Activated CD8-positive, alpha-beta memory T cell treated with anti-CD3 and anti-CD28 coated beads for 4 hours (primary cell): ENCODE data around the gene DECR2.

Experiments
- DNase-seq, 2 donors: peaks; one replicate each; pipeline ENCODE4 v3.0.0-alpha.2; 2020; ENCODE audit warnings: low read depth in 2 of 2

Gene DECR2

DNA sequence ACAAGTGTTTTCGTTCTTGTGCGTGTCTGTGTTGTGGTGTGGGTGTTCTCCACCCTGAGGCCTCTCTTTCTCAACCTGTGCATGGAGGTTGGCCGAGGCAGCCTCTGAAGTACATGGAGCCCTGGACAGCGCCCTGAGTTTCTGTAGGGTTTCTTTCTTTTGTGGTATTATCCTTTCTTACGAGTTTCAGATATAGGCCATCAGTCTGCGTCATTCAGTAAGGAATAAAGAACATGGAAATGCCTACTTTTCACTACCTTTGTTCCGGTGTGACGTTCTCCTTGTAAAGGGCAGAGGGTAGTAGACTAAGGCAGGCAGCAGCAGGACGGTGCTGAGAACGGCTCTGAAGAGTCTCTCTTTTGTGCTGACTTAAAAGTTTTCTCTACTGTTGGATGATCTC, 42.3 kb downstream of the DECR2 start:
- DNase-seq = no peak

DNA sequence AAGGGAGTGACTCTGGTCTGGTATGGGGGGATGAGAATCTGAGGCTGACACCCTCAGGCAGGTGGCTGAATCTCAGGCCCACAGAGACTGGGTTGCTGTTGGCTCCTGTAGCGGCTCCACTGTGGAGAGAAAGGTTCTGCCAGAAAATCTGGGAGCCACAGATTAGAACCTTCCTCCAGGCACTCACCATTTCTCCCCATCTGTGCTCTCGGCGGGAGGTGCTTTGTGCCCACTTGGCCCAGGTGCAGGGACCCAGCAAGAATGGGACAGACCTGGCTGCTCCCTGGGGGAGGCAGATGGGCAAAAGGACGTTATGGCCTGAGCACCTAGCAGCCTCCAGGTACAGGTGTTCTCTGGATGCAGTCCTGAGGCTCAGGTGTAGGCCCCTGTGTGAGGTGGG, 43.9 kb downstream of the DECR2 start:
- DNase-seq = no peak

DNA sequence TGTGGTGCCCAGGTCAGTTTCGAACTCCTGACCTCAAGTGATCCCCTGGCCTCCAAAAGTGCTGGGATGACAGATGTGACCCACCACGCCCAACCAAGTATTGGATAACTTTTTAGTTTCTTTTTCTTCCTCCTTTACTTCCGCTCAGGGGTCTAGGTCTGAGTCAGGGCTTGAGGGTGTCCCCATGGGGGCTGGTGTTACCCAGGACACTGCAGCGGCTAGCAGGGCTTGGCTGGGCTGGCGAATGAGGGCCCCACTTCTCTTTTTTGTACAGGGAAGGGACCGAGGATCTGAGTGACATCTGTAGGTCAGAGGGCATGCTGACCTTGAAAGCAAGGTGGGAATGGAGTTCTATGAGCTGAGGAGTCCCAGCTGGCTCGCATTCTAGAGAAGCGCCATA, 48.7 kb downstream of the DECR2 start:
- no peak for DNase-seq

DNA sequence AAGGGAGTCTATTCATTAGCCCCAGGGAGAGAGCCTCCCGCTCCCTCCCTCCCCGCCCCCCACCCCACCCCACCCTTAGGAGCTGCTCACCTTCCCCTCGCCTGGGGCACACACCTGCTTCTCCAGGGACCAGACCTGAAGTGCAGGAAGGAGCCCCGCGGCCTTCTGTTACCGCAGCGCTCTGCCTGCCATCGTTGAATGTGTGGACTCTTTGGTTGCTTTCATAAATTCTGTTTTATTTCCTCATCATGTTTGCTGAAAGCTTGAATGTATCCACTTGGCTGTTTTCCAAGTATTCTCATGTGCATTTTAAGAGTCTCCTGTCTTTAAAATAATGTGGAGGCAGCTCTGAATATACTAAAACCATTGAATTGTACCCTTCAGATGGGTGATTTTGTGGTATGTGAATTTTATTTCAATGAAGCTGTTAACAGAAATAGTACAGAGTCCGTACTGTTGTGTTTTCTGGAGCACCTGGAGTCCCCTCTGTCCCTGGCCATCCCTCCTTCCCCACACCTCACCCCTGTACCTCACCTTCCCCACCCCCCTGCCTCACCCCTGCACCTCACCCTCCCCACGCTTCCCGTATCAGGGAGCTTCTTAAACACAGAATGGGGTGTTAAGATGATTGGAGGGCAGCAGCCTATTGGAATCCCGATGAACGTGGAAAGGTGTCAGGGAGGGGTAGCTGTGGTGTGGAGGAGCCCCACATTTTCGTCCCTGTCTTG, 49.3 kb downstream of the DECR2 start:
- DNase-seq = no peak

DNA sequence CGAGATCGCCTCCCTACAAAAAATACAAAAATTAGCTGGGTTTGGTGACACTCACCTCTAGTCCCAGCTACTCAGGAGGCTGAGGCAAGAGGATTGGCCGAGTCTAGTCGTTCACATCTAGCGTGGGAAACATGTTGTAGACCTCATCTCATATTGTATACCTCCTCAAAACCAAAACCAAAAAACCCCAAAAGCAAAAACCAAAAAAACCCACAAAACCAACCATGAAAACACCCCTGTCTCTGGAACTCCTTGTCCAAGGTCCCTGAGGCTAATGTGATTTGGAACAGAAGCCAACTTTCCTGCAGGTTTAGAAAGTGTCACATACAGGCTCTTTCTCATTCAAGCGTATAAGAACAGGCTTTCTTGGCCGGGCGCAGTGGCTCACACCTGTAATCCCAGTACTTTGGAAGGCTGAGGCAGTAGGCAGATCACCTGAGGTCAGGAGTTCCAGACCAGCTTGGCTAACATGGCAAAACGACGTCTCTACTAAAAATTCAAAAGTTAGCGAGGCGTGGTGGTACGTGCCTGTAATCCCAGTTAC, 52.8 kb downstream of the DECR2 start:
- no peak for DNase-seq

DNA sequence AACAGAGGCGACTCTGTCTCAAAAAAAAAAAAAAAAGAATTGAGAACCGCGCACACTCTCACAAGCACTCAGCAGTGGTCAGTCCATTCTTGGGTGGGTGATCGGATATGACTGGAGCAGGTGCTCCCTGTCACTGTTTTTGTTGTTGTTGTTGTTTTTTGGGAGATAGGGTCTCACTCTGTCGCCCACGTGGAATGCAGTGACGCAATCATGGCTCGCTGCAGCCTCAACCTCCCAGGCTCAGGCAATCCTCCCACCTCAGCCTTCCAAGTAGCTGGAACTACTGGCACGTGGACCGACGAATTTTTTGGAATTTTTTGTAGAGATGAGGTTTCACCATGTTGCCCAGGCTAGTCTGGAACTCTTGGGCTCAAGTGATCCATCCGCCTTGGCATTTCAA, 53.8 kb downstream of the DECR2 start:
- no peak for DNase-seq

DNA sequence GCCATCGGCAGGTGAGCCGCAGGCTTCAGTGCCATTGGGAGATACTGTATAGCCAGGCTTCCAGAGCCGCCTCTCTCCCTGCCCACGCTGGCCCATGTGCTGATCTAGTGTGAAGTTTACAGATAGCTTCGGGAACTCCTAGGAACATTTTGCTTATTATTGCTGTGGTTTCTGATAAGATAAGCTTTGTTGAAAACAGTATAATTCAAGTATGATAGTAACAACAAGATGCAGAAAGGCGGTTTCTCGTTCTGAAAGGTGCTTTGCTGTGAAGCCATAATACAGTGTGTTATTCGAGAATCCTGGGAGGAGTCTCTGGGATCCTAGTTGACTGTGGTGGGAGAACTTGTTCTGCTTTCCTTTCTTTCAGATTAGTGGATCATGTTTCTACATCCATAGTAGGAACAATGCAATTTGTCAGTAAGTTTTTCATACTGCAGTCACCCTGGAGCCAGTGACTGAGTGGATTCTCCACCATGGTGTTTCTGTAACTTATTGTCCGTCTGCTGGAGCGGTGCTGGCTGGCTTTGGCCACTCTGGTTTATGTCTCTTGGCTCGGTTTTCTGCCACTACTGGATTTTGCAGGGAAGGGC, 55.3 kb downstream of the DECR2 start:
- no peak for DNase-seq

DNA sequence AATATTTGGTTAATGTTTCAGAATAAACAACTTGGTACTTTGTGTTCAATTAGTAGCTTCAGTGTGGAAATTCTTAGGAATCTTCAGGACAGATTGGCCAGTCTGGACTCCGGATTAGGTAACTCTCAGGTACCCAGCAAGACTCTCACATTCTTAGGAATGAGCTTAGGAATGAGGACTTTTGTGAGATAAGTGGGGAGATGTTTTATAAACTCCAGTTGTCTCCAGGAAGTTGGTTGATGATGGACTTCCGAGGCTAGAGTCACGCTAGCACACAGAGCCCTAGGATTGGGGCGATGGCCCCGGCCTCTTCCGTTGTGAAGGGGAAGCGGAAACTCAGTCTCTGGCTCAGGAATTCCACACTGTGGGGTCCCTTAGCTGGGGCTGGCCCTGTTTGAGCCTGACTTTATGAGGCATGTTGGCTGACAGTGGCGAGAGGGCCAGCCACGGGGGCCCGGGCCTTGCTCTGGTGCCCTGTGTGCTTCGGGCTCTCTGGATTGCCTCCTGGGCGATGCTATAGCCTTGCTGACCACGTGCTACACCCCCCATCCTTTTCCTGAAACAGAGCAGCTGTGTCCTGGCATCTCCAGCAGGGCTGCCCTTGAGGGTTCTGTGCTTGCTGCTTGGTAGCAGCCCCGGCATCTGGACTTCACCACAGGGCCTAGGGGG, 56.2 kb downstream of the DECR2 start:
- no peak for DNase-seq

DNA sequence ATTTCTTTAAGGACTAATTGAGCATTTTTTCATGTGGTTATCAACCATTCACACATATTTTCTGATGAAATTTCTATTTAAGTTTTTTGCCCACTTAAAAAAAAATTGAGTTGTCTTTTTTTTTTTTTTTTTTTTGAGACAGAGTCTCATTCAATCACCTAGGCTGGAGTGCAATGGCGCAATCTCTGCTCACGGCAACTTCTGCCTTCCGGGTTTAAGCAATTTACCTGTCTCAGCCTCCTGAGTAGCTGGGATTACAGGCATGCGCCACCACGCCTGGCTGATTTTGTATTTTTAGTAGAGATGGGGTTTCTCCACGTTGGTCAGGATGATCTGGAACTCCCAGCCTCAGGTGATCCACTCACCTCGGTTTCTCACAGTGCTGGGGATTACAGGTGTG, 58.1 kb downstream of the DECR2 start:
- no peak for DNase-seq

DNA sequence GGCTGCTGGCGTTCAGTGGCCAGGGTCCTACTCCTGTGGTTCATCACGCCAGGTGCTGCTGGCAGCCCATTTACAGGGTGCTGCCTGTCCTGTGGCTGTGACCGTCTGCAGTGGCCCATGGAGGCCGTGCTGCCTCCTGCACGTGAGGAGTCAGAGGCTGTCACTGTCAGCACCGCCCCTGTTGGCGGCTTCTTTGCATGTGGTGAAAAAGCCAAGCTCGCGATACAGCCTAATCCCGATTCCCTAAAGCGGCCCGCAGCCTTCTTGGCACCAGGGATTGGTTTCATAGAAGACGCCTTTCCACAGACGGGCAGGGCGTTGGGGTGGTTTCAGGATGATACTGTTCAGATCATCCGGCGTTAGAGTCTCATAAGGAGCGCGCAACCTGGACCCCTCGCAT, 59.1 kb downstream of the DECR2 start:
- no peak for DNase-seq
